NK-92 (cell line): ENCODE results near the gene RGCC.
A peak's percentile ranks its signal among the peaks of the same experiment; 100 is the strongest.
"Not testable (repeated sequence)": the region's sequence is repeated elsewhere in the genome, so short reads cannot be mapped to it uniquely, and the experiment has no call there.

Source experiments
- DNase-seq: peaks from one replicate; lab custom pipeline; 2025; ENCODE audit not compliant: unreplicated experiment; lab: John Stamatoyannopoulos, UW

The RGCC gene, protein sequence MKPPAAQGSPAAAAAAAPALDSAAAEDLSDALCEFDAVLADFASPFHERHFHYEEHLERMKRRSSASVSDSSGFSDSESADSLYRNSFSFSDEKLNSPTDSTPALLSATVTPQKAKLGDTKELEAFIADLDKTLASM

DNA sequence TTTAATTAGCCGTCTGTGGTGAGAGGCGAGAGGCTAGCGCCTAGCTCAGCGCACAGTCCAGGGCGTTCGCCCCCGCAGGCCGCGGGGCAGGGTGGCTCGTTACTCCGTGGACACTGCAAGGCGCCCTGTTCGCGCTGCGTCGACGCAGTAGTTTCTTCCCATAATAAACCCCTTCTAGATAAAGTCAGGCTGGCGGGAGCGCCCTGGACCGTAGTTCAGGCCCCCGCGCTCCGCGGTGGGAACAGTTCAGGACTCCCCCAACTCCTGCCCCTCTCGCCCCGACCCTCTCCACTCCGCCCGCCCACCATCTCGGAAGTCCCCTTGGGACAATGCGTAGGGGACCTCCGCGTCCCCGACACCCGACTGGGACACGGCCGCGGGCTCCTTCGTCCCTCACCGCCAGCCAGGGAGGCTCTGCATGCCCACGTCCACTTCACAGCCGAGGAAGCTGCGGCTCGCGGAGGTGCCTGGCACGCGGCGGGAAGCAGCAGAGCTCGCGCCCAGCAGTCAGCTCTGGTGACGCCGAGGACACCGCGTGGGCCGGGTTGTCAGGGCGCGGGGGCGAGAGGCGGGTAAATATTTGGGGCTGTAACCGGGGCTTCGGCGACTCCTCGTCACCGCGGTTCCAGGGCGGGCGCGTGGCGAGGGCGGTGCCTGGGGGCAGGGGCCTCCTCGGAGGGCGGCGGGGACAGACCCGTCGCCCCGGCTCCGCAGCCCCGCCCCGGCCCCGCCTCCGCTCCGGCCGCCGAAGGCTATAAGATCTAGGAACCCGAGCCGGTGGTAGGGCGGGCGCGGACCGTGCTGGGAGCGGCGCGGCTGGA, at the start of gene RGCC:
Gene RGCC (plus strand): TSS at position 783 of the 821 bp plus-strand sequence. CDS start 158 bp downstream, outside the sequence.
- DNase-seq, result peak; percentile 58

DNA sequence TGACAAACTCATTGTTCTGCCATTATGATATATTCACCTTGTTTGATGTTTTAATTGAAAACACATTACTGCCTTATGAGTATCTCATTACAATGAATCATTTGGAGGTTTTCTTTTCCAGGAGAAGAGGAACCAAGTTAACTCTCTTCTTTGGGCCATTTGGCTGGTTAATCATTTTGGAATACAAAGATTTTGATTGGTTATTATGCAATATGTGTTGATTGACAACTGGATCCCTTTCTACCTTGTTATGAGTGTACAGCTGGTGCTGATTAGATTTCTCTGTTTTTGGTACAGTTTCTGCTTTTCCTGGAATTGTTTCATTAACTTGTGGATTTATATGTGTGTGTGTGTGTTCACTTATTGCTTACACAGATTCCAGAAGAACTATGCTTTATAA, 49.2 kb upstream of the RGCC start:
- no peak for DNase-seq

DNA sequence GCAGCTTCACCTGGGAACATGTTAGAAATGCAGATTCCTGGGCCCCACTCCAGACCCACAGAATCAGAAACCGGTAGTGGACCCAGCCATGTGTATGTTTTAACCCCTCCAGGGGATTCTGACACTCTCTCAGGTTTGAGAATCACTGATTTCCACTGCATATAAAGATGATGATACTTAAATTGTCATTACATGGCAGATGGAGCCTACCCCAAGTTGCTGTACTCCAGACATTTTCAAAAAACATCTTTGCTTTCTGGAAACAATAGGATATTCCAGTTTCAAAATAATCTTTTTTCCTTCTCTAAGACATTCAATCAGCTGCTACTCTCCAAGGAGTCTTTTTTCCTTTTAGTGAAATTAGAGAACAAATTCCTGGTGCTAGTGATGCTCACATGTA, 48.6 kb upstream of the RGCC start:
- DNase-seq, result no peak

DNA sequence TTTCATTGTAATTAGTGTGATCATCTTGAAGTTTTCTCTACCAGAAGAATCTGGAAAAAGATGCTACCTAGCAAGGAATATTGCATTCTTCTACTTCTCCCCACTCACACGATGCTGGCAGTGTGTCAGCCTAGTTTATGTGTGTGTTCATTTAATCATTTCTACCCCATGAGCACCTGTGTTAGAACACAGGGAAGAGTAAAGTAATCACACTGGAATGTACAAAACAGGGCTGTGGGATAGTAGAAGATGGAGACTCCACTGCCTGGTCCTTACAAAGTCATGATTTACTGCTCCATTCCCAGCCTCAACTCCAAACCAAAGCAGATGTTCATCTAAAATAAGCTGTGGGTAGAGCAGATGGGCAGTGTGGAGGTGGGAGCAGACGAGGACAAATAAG, 47.7 kb upstream of the RGCC start:
- DNase-seq, result no peak

DNA sequence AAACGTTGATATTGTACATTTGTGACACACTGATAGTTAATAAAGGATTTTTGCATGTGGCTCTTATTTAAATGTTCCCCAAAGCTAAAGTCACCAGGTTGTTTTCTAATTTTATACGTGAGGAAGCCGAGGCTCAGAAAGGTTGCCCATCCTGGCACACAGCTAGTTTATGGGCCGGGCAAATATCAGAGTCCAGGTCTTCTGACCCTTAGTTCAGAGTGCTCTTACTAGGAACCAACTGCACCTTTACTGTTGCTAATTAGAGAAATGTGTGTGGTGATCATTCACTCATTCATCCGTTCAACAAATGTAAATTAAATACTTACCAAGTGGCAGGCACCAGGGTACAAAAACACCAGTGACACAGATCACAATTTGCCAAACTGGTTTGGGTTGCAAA, 46.3 kb upstream of the RGCC start:
- DNase-seq, result no peak

DNA sequence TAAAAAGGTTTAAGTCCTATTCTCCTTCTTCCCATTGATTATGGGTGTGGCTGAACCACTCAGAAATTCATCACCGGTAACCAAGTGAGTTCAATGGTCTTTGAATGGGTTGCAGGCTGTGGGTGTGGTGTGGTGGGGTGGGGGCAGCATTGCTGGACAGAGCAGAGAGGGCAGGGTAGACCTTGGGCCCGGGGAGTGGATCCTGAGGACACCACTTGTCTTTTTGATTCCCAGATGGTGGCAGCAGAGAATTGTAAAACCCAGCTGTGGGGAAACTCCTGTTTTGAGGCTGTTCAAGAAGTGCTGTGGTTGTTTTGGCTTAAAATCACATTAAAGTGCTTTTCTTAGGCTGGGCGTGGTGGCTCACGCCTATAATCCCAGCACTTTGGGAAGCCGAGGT, 45.8 kb upstream of the RGCC start:
- no peak for DNase-seq

DNA sequence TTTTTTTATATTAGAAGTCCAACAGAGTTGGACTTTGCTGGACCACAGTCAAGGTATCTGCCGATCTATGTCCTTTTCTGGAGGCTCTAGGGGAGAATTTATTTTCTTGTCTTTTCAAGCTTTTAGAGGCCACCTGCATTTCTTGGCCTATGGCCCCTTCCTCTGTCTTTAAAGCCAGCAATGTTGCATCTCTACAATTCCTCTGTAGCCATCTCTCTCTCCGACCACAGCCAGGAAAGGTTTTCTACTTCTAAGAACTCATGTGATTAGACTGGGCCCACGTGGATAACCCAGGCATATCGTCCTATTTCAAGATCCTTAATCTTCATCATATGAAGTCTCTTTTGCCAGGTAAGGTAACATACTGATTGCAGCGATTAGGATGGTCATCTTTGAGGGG, 43.5 kb upstream of the RGCC start:
- no peak for DNase-seq

DNA sequence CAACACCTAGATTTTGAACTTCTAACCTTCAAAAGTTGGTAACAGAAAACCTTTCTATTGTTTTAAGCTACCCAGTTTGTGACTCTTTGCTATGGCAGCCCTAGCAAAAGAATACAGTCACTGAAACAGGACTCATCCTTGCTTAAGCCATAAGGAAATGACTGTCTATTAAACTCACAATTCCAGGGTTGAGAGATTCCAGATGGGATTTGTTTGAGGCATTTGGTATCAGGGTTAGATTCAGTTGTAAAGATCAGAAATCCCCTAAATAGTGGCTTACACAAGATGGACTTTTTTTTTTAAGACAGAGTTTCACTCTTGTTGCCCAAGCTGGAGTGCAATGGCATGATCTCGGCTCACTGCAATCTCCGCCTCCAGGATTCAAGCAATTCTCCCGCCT, 41.1 kb upstream of the RGCC start:
- no peak for DNase-seq

DNA sequence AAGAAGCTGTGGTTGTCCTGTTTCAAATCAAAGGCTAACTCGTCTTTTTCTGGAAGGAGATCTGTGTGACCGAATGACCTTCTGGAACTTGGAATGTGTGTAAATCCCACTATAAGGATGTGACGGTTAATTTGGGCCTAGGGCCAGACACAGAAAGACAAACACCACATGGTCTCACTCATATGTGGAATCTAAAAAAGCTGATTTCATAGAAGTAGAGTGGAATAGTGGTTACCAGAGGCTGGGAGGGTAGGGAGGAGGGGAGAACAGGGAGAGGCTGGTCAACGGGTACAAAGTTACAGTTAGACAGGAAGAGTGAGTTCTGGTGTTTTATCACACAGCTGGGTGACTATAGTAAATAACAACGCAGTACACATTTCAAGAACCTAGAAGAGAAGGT, 39.3 kb upstream of the RGCC start:
- no peak for DNase-seq

DNA sequence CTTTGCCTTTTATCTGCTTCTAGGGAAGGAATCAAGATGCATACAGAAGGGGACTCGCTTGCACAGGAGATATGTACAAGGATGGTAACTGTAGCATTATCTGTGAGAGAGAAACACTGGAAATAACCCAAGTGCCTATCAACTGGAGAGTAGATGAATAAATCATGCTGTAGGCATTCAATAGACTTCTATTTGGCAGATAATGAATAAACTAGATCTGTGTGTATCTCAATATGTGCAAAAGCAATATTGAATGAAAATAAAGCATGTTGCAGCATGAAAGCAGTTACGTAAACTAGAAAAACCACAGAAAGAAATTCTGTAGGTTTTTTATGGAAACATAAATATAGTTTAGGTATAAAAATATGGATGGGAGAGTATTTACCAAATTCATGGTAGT, 38.6 kb upstream of the RGCC start:
- DNase-seq, result no peak

DNA sequence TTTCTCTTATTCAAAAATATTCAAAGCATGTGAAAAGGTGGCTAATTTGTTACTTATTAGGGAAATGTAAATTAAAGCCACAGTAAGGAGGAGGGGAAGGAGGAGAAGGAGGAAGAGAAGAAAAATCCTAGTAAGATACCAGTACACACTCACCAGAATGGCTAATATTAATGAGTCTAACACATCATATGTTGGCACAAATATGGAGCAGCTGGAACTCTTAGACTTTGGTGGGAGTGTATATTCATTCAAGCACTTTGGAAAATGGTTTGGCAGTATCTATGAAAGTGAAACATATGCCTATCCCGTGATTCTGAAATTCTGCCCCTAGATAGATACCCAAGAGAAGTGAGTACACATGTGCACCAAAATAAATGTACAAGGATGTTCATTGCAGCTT, 38.1 kb upstream of the RGCC start:
- DNase-seq, result no peak

DNA sequence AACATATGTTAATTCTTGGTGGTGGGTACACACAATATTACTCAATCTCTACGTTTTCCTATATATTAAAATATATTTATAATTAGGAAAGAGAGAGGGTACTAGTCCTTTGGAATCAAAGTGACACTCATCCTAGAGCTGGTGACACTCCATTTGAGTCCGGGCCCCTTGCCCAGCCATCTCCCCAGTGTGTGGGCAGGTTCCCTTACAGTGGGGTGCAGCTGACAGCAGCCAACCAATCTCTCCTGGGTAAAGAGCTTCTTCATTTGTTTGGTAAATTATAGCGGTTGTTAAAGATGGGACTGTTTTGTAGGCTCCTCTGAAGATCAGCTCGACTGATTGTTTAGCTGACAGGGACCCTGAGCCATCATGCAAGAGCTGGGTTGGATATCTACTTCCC, 37.2 kb upstream of the RGCC start:
- DNase-seq, result no peak

DNA sequence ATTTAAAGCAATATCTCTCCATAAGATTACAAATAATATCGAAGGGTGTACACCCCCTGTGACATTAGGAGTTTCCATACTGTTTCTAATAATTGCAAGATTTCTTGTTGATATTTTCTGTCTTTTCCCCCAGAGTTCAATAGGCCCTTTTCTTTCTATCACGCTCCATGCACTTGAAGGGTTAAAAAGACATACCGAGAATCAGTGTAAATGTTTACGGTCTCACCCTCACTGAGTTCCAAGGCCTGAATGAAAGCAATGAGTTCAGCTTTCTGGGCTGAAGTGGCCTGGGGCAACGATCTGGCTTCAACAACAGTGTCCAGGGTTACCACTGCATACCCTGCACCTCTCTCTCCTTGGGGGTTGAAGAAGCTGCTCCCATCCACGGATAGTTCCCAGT, 36.0 kb upstream of the RGCC start:
- not testable (repeated sequence) for DNase-seq

DNA sequence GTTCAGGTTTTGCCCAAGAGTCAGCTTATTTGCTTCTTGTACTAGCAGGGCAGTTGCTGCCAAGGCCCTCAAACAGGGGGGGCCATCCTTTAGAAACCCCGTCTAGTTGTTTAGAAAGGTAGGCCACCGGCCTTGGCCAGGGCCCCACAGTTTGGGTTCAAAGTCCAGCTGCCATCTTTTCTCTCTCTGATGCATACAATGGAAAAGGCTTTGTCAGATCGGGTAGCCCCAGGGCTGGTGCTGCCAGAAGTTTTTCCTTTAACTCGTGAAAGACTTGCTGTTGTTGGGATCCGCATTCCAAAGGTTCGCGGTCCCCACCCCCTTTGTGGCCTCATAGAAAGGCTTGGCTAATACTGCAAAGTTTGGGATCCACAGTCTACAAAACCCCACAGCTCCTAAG, 35.4 kb upstream of the RGCC start:
- DNase-seq, result not testable (repeated sequence)

DNA sequence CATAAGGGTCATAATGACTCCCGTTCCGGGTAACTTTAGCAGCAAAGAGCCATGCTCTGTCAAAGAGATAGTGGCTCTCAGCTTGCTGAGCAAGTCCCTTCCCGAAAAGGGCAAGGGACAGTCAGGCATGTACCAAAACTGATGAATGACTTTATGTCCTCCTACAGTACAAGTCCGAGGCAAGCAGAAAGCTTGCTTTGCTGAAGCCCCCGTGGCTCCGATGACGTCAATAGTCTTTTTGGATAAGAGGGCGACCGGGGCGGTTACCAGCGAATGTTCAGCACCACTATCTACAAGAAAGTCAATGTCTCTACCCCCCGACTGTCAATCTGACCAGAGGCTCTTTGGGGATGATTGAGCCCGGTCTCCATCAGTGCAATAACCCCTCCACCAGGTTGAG, 34.1 kb upstream of the RGCC start:
- not testable (repeated sequence) for DNase-seq

DNA sequence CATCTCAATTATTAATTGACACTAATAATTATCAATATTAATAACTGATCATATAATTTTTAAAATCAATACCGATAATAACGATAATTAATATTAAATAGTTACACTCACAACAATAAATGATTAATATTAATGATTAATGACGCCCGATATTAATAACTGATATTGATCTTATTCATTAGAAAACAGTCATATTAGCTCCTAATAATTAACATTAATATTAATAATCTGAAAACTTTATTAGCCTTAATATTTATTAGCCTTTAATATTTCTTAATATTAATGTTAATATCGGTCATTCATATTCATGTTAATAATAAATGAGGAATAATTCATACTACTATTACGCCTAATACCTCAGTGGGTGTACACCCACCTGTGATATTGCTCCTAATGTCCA, 32.7 kb upstream of the RGCC start:
- DNase-seq, result not testable (repeated sequence)

DNA sequence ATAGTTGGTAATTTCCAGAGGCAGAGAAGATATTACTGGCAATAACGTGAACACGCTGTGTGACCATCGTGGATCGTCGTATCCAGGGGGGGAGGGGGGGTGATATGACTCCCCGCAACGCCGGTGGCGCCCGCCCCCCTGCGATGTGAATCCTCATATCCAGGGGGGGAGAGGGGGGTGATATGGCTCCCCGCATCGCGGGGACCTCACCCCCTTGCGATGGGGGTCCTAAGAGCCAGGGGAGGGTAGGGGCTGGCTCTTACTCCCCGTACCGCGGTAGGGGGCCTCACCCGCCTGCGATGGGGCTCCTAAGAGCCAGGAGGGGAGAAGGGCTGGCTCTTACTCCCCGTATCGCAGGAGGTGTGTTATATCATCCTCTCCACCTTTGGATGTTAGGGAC, 31.3 kb upstream of the RGCC start:
- no peak for DNase-seq

DNA sequence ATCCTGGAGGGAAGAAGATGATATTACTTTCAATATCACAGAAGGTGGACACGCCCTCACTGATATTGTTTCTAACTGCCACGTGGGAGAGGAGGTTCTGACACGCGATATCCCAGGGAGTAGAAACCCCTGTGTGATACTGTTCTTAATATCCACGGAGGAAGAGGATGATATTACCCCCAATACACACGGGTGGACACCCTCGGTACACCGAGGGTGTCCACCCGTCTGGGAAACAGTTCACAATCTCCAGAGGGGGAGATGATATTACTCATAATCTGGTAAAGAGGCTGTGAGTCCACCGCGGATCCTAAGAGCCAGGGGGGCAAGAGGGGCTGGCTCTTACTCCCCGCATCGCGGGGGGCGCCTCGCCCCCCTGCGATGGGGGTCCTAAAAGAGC, 29.7 kb upstream of the RGCC start:
- DNase-seq, result no peak

DNA sequence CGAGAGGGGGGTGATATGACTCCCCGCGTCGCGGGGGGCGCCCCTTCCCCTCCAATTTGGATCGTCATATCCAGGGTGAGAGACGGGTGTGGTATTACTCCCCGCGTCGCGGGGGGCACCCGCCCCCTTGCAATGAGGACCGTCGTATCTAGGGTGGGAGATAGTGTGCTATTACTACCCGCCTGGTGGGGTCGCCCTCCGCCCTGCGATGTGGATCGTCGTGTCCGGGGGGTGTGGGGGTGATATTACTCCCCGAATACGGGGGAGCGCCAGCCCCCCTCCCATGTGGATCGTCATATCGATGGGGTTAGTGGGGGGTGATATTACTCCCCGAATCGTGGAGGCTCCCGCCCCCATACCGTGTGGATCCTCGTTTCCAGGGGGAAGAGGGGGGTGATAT, 29.2 kb upstream of the RGCC start:
- DNase-seq, result no peak

DNA sequence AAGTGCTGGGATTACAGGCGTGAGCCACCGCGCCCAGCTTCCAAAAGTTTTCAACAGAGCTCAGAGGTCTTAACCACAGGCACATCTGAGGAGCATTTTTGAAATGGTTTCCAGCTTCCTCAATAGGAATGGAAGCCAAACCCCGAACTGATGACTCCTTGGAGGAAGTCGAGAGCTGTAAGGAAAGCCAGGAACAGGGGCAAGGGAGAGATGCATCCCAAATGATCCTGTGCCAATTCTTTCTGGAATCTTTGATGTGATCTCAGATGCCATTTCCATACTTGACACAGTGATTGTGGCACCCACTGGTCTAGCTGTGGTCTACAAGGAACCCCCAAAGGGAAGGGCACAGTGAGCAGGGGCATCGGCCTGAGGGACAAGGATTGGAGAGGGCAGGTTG, 23.3 kb upstream of the RGCC start:
- not testable (repeated sequence) for DNase-seq

DNA sequence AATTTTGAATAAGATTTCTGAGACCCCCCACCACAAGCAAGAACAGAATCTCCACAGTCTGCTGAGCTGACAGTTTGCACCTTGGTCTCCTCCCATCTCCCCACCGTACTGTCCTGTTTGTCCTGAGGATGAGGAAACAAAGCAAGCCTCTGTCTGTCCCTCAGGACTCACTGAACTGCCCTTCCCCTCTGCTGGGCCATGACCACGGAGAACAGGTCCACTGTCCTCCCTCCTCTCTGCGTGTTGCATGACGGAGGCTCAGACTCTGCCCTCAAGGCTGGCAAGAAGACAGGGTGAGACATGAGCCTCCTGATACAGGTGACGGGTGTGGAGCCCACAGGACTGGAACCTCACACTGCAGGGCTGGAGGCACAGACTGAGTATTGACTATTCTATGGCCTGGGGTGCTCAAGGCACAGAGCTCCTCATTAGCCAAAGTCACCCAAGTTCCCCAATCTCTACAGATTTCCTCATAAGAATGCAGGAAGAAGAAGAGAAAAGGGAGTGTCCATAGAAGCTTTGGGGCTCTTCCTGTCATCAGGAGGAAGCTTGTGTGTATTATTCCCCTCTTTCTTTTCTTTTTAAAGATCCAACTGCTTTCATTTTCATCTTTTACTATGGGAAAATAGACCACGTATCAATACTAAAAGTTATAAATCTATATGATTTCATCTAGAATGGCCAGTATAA, 22.4 kb upstream of the RGCC start:
- DNase-seq, result no peak

DNA sequence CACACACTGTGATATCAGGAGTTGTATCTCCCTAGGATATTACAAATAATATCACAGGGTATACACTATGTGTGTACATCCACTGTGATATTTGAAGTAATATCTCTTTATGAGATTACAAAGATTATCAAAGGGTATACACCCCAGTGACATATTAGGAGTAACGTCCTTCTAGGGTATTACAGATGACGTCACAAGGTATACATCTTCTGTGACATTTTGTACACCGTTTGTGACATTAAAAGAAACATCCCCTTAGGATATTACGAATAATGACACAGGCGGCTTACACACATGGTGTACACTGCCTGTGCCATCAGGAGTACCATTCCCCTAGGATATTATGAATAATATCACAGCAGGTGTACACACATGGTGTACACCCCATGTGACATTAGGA, 13.4 kb upstream of the RGCC start:
- DNase-seq, result no peak
